ENCODE measurements around the gene CISH. TPM values are rescaled to one million over a fixed set of nuclear protein-coding genes. Genes with fewer than 3 reads are reported as not detected.
A peak's percentile ranks its signal among the peaks of the same experiment; 100 is the strongest.

The CISH gene
- total RNA-seq, 1 experiment from 2014 or later, result 0.26 TPM

DNA sequence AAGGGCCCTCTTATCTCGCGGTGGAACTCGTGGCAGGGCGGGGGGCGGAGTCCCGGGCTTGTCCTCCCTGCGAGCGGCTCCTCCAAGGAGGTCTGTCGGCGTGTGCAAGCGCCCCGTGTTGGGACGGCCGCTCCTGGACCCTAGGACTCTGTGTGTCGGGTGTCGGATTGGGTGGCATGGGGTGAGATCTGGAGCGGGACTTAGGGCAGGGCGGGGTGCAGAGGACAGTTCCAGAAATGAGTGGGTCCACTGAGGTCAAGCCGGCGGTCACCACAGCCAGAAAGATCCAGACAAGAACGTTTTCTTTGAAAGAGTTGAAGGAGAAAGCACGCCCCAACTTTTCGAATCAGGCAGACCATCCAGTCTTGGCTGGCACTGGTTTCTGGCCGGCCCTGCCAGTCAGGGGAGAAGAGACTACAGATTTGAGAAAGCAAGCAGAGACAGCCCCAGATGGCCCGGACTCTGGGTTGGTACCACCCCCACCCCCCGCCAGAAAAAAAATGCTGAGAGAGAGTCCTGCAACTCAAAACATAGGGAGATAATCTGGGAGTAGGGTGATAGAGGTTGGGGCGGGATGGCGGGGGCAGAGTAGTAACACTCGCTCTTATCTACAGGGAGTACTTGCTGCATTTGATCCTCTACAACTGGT lies 784 bp upstream of the CISH start:
- no peaks in the 10 kb centered on the region for H3K9me3 Mint-ChIP-seq (ENCODE audit: unreplicated experiment)
- TF ChIP-seq, protein P1, sequence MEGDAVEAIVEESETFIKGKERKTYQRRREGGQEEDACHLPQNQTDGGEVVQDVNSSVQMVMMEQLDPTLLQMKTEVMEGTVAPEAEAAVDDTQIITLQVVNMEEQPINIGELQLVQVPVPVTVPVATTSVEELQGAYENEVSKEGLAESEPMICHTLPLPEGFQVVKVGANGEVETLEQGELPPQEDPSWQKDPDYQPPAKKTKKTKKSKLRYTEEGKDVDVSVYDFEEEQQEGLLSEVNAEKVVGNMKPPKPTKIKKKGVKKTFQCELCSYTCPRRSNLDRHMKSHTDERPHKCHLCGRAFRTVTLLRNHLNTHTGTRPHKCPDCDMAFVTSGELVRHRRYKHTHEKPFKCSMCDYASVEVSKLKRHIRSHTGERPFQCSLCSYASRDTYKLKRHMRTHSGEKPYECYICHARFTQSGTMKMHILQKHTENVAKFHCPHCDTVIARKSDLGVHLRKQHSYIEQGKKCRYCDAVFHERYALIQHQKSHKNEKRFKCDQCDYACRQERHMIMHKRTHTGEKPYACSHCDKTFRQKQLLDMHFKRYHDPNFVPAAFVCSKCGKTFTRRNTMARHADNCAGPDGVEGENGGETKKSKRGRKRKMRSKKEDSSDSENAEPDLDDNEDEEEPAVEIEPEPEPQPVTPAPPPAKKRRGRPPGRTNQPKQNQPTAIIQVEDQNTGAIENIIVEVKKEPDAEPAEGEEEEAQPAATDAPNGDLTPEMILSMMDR (IDR thresholded peaks at IDR 0.05; ENCODE audit: unreplicated experiment), result no peak
- ChIA-PET POLR2A (interaction anchor here (0.6 to 5.3 kb wide), 9 partner anchors 11 to 777 kb away, joined by 3 to 48 read pairs (median 4); partner anchors contain the start of genes C3orf18, HEMK1 and MANF), CTCF (interaction anchor here (0.5 to 13.5 kb wide), 12 partner anchors 9 to 243 kb away, joined by 3 to 397 read pairs (median 12); partner anchors contain the start of genes C3orf18 and HEMK1)
- intact Hi-C loops (cut with micrococcal nuclease), result loop anchor here (5.0 to 10.0 kb wide), 2 partner anchors 265 to 1062 kb away; partner anchors contain the start of genes TEX264 and ZMYND10
- H3K4me1 Mint-ChIP-seq (ENCODE audit: insufficient read depth, unreplicated experiment), result peaks cover 40% of the 10 kb centered on the region
- no peak overlapping the region for H3K27ac Mint-ChIP-seq (ENCODE audit: low read depth, unreplicated experiment)
- peaks cover 5% of the 10 kb centered on the region for H3K36me3 Mint-ChIP-seq (ENCODE audit: insufficient read depth, unreplicated experiment)
- H3K27me3 Mint-ChIP-seq (ENCODE audit: insufficient read depth, unreplicated experiment), result no peaks in the 10 kb centered on the region
- DNase-seq (ENCODE audit: unreplicated experiment), result no peak
- BruUV-seq (replicated peaks), result no TSS peak
- peak overlapping the region; percentile 93 for H3K4me3 Mint-ChIP-seq (ENCODE audit: unreplicated experiment)

GRCh38 chr3:50610992-50611463 lies 546 bp downstream of the CISH start:
- ChIA-PET POLR2A (interaction anchor here (1.0 to 5.3 kb wide), 3 partner anchors 9 to 41 kb away, joined by 3 to 48 read pairs (median 34); partner anchors contain the start of genes C3orf18 and HEMK1), CTCF (interaction anchor here (0.6 to 13.5 kb wide), 6 partner anchors 10 to 177 kb away, joined by 3 to 397 read pairs (median 38); partner anchors contain the start of genes C3orf18 and HEMK1)
- BruUV-seq (replicated peaks), result TSS peak; percentile 31
- Mint-ChIP-seq H3K4me1 (ENCODE audit: insufficient read depth, unreplicated experiment) (peaks cover 34% of the 10 kb centered on the region), H3K27me3 (ENCODE audit: insufficient read depth, unreplicated experiment) (no peaks in the 10 kb centered on the region), H3K4me3 (ENCODE audit: unreplicated experiment) (peak overlapping the region; percentile 93), H3K36me3 (ENCODE audit: insufficient read depth, unreplicated experiment) (peaks cover 5% of the 10 kb centered on the region), H3K9me3 (ENCODE audit: unreplicated experiment) (no peaks in the 10 kb centered on the region), H3K27ac (ENCODE audit: low read depth, unreplicated experiment) (peak overlapping the region; percentile 42)
- TF ChIP-seq, protein P1 (IDR thresholded peaks at IDR 0.05; ENCODE audit: unreplicated experiment), result no peak
- DNase-seq (ENCODE audit: unreplicated experiment), result no peak
- intact Hi-C loops (cut with micrococcal nuclease), result loop anchor here (5.0 to 10.0 kb wide), 2 partner anchors 264 to 1064 kb away; partner anchors contain the start of genes TEX264 and ZMYND10

DNA sequence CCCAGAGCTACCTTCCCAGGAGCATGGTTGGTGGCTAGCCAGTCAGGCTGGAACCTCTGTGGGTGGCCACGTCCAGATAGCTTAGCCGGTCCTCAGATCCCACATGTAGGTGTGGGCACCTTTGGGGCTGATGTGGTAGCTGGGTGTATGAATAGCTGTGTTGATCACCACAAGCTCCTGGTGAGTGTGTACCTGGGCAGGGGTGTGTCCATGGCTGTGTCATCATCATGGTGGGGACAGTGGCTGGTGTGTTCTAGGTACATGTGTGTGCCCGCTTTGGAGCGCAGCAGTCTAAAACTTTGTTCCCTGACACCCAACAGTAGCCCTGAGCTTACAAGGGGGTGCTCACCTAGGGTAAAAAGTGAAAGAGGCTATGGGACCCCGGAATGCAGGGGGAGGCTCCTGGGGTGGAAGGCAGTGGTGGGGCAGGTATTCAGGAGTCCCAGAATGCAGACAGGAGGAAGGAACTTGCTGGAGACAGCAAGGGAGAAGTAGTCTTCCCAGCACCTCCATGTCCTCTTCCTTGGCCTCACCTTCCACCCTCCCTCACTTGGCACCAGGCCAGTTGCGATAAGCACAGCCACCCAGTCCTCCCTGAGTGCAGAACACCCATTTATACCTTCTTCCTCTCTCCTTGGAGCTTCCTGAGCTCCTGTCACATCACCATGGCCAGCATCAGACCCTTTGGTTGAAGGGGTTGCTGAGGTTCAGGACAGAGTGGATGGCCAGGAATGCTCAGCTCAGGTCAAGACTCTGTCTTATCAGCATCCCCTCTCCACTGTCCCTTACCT lies 1.2 kb downstream of the CISH start:
- ChIA-PET CTCF (interaction anchor here (0.5 to 13.5 kb wide), 8 partner anchors 9 to 779 kb away, joined by 3 to 397 read pairs (median 4); partner anchors contain the start of genes C3orf18 and HEMK1), POLR2A (interaction anchor here (1.4 to 5.3 kb wide), 3 partner anchors 9 to 41 kb away, joined by 3 to 48 read pairs (median 34); partner anchors contain the start of genes C3orf18 and HEMK1)
- H3K4me1 Mint-ChIP-seq (ENCODE audit: insufficient read depth, unreplicated experiment), result peaks cover 29% of the 10 kb centered on the region
- H3K27ac Mint-ChIP-seq (ENCODE audit: low read depth, unreplicated experiment), result peak overlapping the region; percentile 42
- intact Hi-C loops (cut with micrococcal nuclease), result loop anchor here (5.0 to 10.0 kb wide), 2 partner anchors 263 to 1064 kb away; partner anchors contain the start of genes TEX264 and ZMYND10
- no peaks in the 10 kb centered on the region for H3K9me3 Mint-ChIP-seq (ENCODE audit: unreplicated experiment)
- H3K27me3 Mint-ChIP-seq (ENCODE audit: insufficient read depth, unreplicated experiment), result no peaks in the 10 kb centered on the region
- H3K4me3 Mint-ChIP-seq (ENCODE audit: unreplicated experiment), result peak overlapping the region; percentile 93
- TF ChIP-seq, protein P1 (IDR thresholded peaks at IDR 0.05; ENCODE audit: unreplicated experiment), result no peak
- peak; percentile 23 for DNase-seq (ENCODE audit: unreplicated experiment)
- BruUV-seq (replicated peaks), result no TSS peak
- peaks cover 5% of the 10 kb centered on the region for H3K36me3 Mint-ChIP-seq (ENCODE audit: insufficient read depth, unreplicated experiment)
